ENCODE measurements around the gene GNAL. TPM values are rescaled to one million over a fixed set of nuclear protein-coding genes. Genes with fewer than 3 reads are reported as not detected.

The GNAL gene
- total RNA-seq, 1 donor from 2014 or later, result 5.6 TPM

DNA sequence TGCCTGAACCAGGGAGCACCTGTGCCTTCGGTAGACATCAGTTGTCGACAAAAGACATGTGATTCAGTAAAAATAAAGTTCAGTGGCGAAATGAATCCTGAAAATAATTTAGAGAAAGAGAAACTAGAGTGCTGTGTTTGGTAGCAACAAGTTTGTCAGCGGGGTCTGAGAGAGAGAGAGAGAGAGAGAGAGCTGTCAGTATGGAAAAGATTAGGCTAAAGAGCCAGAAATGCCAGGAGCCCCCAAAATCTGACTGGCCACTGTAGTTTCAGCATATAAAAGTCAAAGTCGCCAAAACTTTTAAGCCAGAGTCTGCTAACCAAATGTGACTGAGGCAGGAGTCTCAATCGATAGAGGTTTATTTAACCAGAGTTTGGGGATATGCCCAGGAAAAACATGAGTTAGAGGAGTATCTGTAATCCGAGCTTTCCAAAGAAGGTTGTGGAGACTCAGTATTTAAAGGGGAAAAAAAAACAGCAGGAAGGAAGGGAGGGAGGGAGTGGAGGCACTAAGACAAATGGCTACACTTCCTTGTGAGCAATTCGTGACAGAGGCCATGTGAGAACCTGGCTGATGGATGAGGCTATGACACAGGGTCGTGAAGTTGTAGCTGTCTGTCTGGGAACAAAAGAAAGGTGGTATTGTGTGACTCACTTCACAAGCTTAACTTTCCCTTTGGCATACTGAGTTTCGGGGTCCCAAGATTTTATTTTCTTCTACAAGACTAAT, 20.5 kb upstream of the GNAL start:
- Histone ChIP-seq H3K9me3 (no peaks in the 10 kb centered on the region), H3K27ac (no peak overlapping the region), H3K27me3 (ENCODE audit: low read depth) (peaks cover 11% of the 10 kb centered on the region), H3K4me3 (no peak overlapping the region), H3K4me1 (no peaks in the 10 kb centered on the region), H3K36me3 (no peaks in the 10 kb centered on the region)
- intact Hi-C loops (cut with DNase I), result no loop called here
- no peak for DNase-seq
- ATAC-seq, result no peak
- TF ChIP-seq, protein P1, sequence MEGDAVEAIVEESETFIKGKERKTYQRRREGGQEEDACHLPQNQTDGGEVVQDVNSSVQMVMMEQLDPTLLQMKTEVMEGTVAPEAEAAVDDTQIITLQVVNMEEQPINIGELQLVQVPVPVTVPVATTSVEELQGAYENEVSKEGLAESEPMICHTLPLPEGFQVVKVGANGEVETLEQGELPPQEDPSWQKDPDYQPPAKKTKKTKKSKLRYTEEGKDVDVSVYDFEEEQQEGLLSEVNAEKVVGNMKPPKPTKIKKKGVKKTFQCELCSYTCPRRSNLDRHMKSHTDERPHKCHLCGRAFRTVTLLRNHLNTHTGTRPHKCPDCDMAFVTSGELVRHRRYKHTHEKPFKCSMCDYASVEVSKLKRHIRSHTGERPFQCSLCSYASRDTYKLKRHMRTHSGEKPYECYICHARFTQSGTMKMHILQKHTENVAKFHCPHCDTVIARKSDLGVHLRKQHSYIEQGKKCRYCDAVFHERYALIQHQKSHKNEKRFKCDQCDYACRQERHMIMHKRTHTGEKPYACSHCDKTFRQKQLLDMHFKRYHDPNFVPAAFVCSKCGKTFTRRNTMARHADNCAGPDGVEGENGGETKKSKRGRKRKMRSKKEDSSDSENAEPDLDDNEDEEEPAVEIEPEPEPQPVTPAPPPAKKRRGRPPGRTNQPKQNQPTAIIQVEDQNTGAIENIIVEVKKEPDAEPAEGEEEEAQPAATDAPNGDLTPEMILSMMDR (IDR thresholded peaks at IDR 0.05), result no peak

DNA sequence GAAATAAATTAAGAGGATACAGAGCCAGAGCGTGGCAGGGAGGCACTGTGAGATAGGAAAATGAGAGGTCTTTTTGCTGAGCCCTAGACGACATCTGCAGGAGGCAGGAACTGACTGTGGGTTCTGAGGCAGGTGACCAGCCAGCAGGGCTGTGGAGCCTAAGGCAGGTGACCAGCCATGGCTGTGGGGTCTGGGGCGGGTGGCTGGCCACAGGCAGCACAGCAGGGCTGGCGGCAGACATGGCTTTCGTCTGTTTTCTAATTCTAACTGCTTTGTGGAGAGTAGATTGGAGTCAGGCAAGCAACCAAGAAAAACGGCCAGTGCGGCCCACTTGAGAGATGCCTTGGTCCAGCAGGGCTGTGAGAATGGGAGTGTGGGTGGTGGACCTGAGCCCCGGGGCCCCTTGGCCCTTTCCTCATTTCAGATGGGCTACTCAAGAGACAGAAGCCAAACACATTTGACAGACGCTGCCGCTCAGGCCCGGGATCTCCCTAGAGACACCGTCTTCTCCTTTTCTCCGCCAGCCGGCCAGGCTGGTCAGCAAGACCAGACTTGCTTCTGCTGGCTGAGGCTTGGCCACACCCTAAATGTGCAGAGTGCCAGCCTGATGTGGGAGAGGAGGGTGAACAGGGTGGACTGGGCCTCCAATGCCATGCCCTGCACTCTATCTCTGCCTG, 19.7 kb upstream of the GNAL start:
- ATAC-seq (no peak), DNase-seq (no peak)
- no peak overlapping the region for H3K4me3 ChIP-seq
- H3K27ac ChIP-seq, result no peak overlapping the region
- H3K36me3 ChIP-seq, result no peaks in the 10 kb centered on the region
- no peaks in the 10 kb centered on the region for H3K9me3 ChIP-seq
- TF ChIP-seq, protein P1 (IDR thresholded peaks at IDR 0.05), result no peak
- intact Hi-C loops (cut with DNase I), result no loop called here
- H3K4me1 ChIP-seq, result no peaks in the 10 kb centered on the region
- peaks cover 8% of the 10 kb centered on the region for H3K27me3 ChIP-seq (ENCODE audit: low read depth)

DNA sequence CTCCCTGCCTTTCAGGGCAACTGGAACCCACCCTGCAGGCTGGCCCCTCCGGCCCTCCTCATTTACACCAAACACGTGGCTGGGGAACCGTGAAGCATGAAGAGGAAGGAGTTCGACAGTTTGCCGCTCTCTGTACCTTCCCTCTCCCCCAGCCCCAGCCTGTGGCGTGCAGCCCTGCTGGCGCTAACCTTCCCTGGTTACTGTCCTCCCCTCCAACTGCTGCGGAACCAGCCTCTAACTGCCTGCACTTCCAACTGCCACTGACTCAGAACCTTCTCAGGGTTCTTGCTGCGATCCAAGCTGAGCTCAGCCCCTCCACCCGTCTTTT, 19.2 kb upstream of the GNAL start:
- DNase-seq (no peak), ATAC-seq (no peak)
- TF ChIP-seq, protein P1 (IDR thresholded peaks at IDR 0.05), result no peak
- no peaks in the 10 kb centered on the region for H3K4me1 ChIP-seq
- intact Hi-C loops (cut with DNase I), result no loop called here
- no peaks in the 10 kb centered on the region for H3K36me3 ChIP-seq
- no peak overlapping the region for H3K4me3 ChIP-seq
- no peak overlapping the region for H3K27ac ChIP-seq
- no peaks in the 10 kb centered on the region for H3K9me3 ChIP-seq
- peaks cover 10% of the 10 kb centered on the region for H3K27me3 ChIP-seq (ENCODE audit: low read depth)

DNA sequence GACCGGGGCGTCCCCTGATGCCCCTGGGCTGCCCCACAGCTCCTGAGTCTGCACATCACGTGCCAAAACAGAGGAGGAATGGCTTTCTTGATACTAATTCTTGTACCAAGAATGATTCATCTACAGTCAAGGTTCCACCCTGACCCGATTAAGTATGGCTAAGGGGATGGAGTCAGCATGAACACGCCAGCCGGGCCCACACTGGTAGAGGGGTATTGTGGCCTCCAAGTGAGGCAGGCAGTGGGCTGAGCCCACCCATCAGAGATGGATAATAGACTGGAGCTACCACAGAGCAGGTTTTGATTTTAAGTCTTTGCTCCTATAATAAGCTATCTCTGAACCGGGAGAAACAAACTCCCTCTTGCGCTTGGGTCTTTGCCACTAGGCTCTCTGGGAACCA, 17.9 kb upstream of the GNAL start:
- Histone ChIP-seq H3K4me3 (no peak overlapping the region), H3K27ac (no peak overlapping the region), H3K36me3 (no peaks in the 10 kb centered on the region), H3K27me3 (ENCODE audit: low read depth) (peaks cover 15% of the 10 kb centered on the region), H3K9me3 (no peaks in the 10 kb centered on the region), H3K4me1 (no peaks in the 10 kb centered on the region)
- intact Hi-C loops (cut with DNase I), result no loop called here
- ATAC-seq, result no peak
- no peak for DNase-seq
- TF ChIP-seq, protein P1 (IDR thresholded peaks at IDR 0.05), result no peak

DNA sequence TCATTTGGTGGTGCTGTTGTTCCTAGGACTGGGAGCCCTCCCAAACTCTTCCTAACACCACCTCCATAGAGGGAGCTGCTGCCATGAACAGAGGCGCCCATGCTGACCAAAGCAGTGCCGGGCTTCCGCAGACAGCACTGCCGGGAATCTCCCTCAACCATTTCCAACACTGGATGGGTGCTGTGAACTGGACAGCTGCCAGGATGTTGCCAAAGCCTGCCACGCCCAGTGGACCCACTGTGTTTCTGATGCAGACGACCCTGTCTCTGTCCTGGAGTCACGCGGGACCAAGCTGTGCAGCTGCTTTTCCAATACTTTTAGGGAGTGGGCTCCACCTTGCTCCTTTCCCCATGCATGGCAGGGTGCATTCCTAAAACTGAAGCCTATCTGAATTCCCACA, 16.9 kb upstream of the GNAL start:
- DNase-seq (no peak), ATAC-seq (no peak)
- H3K4me3 ChIP-seq, result no peak overlapping the region
- no peaks in the 10 kb centered on the region for H3K36me3 ChIP-seq
- H3K27me3 ChIP-seq (ENCODE audit: low read depth), result peaks cover 15% of the 10 kb centered on the region
- H3K4me1 ChIP-seq, result no peaks in the 10 kb centered on the region
- intact Hi-C loops (cut with DNase I), result no loop called here
- H3K9me3 ChIP-seq, result no peaks in the 10 kb centered on the region
- TF ChIP-seq, protein P1 (IDR thresholded peaks at IDR 0.05), result no peak
- no peak overlapping the region for H3K27ac ChIP-seq

All from lower lobe of right lung (tissue), 2 donors.